ENCODE measurements around the gene NLGN2.

NLGN2 gene

GRCh38 chr17:7437950-7438614 is 30.4 kb downstream of the NLGN2 start:
- DNase-seq = peak; percentile 17 to 54

GRCh38 chr17:7438656-7439460 is 31.2 kb downstream of the NLGN2 start:
- DNase-seq = no peak

GRCh38 chr17:7439462-7440112 is 31.9 kb downstream of the NLGN2 start, which contains the start of gene FGF11:
Gene FGF11, plus strand, starts transcription at chr17:7439512. Its CDS starts 109 bp downstream, at chr17:7439621.
- no peak for DNase-seq

GRCh38 chr17:7440113-7440833 is 32.6 kb downstream of the NLGN2 start:
- peak in 1 of 2 donors; percentile 15 for DNase-seq

GRCh38 chr17:7440834-7441195 is 33.2 kb downstream of the NLGN2 start:
- DNase-seq = no peak

GRCh38 chr17:7441266-7441665 is 33.6 kb downstream of the NLGN2 start:
- no peak for DNase-seq

GRCh38 chr17:7442142-7442541 is 34.5 kb downstream of the NLGN2 start:
- DNase-seq = no peak

GRCh38 chr17:7443499-7444485 is 36.1 kb downstream of the NLGN2 start:
- DNase-seq = no peak

GRCh38 chr17:7444682-7445618 is 37.3 kb downstream of the NLGN2 start, which contains the start of gene CHRNB1:
Gene CHRNB1, plus strand, starts transcription at chr17:7445061. Its CDS starts 67 bp downstream, at chr17:7445128.
- DNase-seq = peak; percentile 16 to 80

GRCh38 chr17:7445619-7445968 is 37.9 kb downstream of the NLGN2 start:
- no peak for DNase-seq

GRCh38 chr17:7448461-7448860 is 40.8 kb downstream of the NLGN2 start:
- DNase-seq = no peak

GRCh38 chr17:7459961-7460545 is 52.4 kb downstream of the NLGN2 start:
- no peak for DNase-seq

- no peak for DNase-seq
These were observed 53.4 kb downstream of the NLGN2 start for GRCh38 chr17:7460850-7461660.

- DNase-seq = no peak
These were observed 55.1 kb downstream of the NLGN2 start for GRCh38 chr17:7462474-7463371.

GRCh38 chr17:7463372-7463846 is 55.8 kb downstream of the NLGN2 start:
- no peak for DNase-seq

- no peak for DNase-seq
These were observed 56.4 kb downstream of the NLGN2 start for GRCh38 chr17:7464081-7464480.

GRCh38 chr17:7465597-7466275 is 58.1 kb downstream of the NLGN2 start:
- no peak for DNase-seq

GRCh38 chr17:7466318-7466638 is 58.6 kb downstream of the NLGN2 start:
- no peak for DNase-seq
